GM19463 (cell line): ENCODE data around the gene WNT4.
"Not testable (repeated sequence)": the region's sequence is repeated elsewhere in the genome, so short reads cannot be mapped to it uniquely, and the experiment has no call there.

Experiments used
- ATAC-seq: cut with Tn5 transposase; IDR thresholded peaks from one replicate; pipeline ENCODE4 v1.9.1; 2021; ENCODE audit warnings: mild to moderate bottlenecking, moderate library complexity; ENCODE audit not compliant: unreplicated experiment

The WNT4 gene

GRCh38 chr1:22114083-22115012, 28.5 kb downstream of the WNT4 start:
- no peak for ATAC-seq

GRCh38 chr1:22112554-22112953, 30.3 kb downstream of the WNT4 start:
- ATAC-seq, result no peak

GRCh38 chr1:22111620-22112019, 31.3 kb downstream of the WNT4 start:
- ATAC-seq, result no peak

- no peak for ATAC-seq
Measured at GRCh38 chr1:22111115-22111514, 31.8 kb downstream of the WNT4 start.

- ATAC-seq, result no peak
Measured at GRCh38 chr1:22110016-22110415, 32.9 kb downstream of the WNT4 start.

- no peak for ATAC-seq
Measured at GRCh38 chr1:22108339-22109105, 34.4 kb downstream of the WNT4 start.

- no peak for ATAC-seq
Measured at GRCh38 chr1:22107126-22107525, 35.8 kb downstream of the WNT4 start.

- ATAC-seq, result no peak
Measured at GRCh38 chr1:22105611-22106207, 37.2 kb downstream of the WNT4 start.

GRCh38 chr1:22104865-22105437, 37.9 kb downstream of the WNT4 start:
- ATAC-seq, result no peak

- ATAC-seq, result no peak
Measured at GRCh38 chr1:22104094-22104493, 38.8 kb downstream of the WNT4 start.

- no peak for ATAC-seq
Measured at GRCh38 chr1:22102746-22103145, 40.2 kb downstream of the WNT4 start.

GRCh38 chr1:22101995-22102394, 40.9 kb downstream of the WNT4 start:
- ATAC-seq, result no peak

- no peak for ATAC-seq
Measured at GRCh38 chr1:22101199-22101598, 41.7 kb downstream of the WNT4 start.

- ATAC-seq, result no peak
Measured at GRCh38 chr1:22100168-22100567, 42.7 kb downstream of the WNT4 start.

GRCh38 chr1:22098752-22099151, 44.1 kb downstream of the WNT4 start:
- no peak for ATAC-seq

GRCh38 chr1:22096463-22096862, 46.4 kb downstream of the WNT4 start:
- ATAC-seq, result no peak

GRCh38 chr1:22096036-22096435, 46.9 kb downstream of the WNT4 start:
- no peak for ATAC-seq

GRCh38 chr1:22093513-22093912, 49.4 kb downstream of the WNT4 start:
- ATAC-seq, result no peak

GRCh38 chr1:22092026-22092768, 50.7 kb downstream of the WNT4 start:
- not testable (repeated sequence) for ATAC-seq

GRCh38 chr1:22090867-22091266, 52.0 kb downstream of the WNT4 start:
- ATAC-seq, result no peak

GRCh38 chr1:22089787-22090186, 53.1 kb downstream of the WNT4 start:
- ATAC-seq, result no peak
